Stomach (tissue), 4 donors: ENCODE data around the gene TLNRD1.

Experiments
- CTCF ChIP-seq, 7 experiments: fragments of 450-650 bp in 4 of 7; fragments of 200-600 bp in 3 of 7; sonication (generic) in 3 of 7; IDR thresholded peaks; one replicate each; pipeline ENCODE4 v1.5.1; 2016 to 2019; ENCODE audit warnings: antibody characterized with exemption in 7 of 7, control low read depth in 2 of 7, mild to moderate bottlenecking in 1 of 7
- POLR2A ChIP-seq, 4 donors: fragments of 450-650 bp; IDR thresholded peaks; one replicate each; pipeline ENCODE4 v1.6.1; 2016; ENCODE audit warnings: antibody characterized with exemption in 4 of 4, control low read depth in 2 of 4, mild to moderate bottlenecking in 1 of 4, moderate library complexity in 1 of 4
- POLR2AphosphoS5 ChIP-seq, 3 donors: sonication (generic); formaldehyde crosslinking; IDR thresholded peaks; one replicate each; pipeline ENCODE4 v1.6.1; 2016; ENCODE audit warnings: antibody characterized with exemption in 3 of 3

- no peak for TF ChIP-seq POLR2AphosphoS5 (IDR thresholded peaks at IDR 0.05)
- TF ChIP-seq POLR2A (IDR thresholded peaks at IDR 0.05), result no peak
- TF ChIP-seq CTCF (IDR thresholded peaks at IDR 0.05), result no peak
Observed at GRCh38 chr15:81031203-81031602, 30.5 kb downstream of the TLNRD1 start.
